Measurements from ENCODE around the gene NBPF9.
"Not testable (repeated sequence)": the region's sequence is repeated elsewhere in the genome, so short reads cannot be mapped to it uniquely, and the experiment has no call there.

GRCh38 chr1:149015522-149015921, 87.8 kb downstream of the NBPF9 start:
- not testable (repeated sequence) for TF ChIP-seq CTCF (conservative IDR thresholded peaks at IDR 0.05); ZFX (IDR thresholded peaks at IDR 0.05)

Data from C4-2B (cell line).